Gastrocnemius medialis (tissue), 4 donors: ENCODE data around the gene FAM210A. TPM values are rescaled to one million over a fixed set of nuclear protein-coding genes. Genes with fewer than 3 reads are reported as not detected.

Experiments used
- ATAC-seq, 2 donors: fragments of 150-250 bp; one replicate each; pipeline ENCODE4 v1.9.1; 2016
- DNase-seq, 2 donors: peaks; one replicate each; pipeline ENCODE4 v3.0.0-alpha.2; 2019
- H3K27ac ChIP-seq, 4 donors: fragments of 200-600 bp; sonication (generic); 1 replicate in 1 of 4; 2 replicates in 3 of 4; pipeline ENCODE4 v1.5.1; 2016 to 2018; ENCODE audit warnings: mild to moderate bottlenecking in 2 of 4, moderate library complexity in 1 of 4
- H3K27me3 ChIP-seq, 3 donors: fragments of 200-600 bp; sonication (generic) in 2 of 3; 1 replicate in 1 of 3; 2 replicates in 2 of 3; pipeline versions ENCODE4 v1.5.1 to v1.6.0; 2016 to 2019; ENCODE audit warnings: mild to moderate bottlenecking in 1 of 3, moderate library complexity in 1 of 3
- H3K36me3 ChIP-seq, 2 donors: fragments of 200-600 bp; sonication (generic) in 1 of 2; one replicate each; pipeline ENCODE4 v1.5.1; 2017 to 2018
- H3K4me1 ChIP-seq, 2 donors: fragments of 200-600 bp; sonication (generic) in 1 of 2; one replicate each; pipeline ENCODE4 v1.5.1; 2016 to 2017; ENCODE audit warnings: mild to moderate bottlenecking in 2 of 2
- H3K4me3 ChIP-seq, 4 donors: fragments of 200-600 bp; sonication (generic) in 3 of 4; 1 replicate in 1 of 4; 2 replicates in 3 of 4; pipeline ENCODE4 v1.5.1; 2016 to 2019; ENCODE audit warnings: mild to moderate bottlenecking in 2 of 4
- H3K9me3 ChIP-seq, 3 donors: fragments of 200-600 bp; sonication (generic) in 2 of 3; 1 replicate in 1 of 3; 2 replicates in 2 of 3; pipeline ENCODE4 v1.5.1; 2016 to 2019
- POLR2A ChIP-seq, 2 donors: fragments of 450-650 bp; IDR thresholded peaks; one replicate each; pipeline ENCODE4 v1.6.1; 2017; ENCODE audit warnings: antibody characterized with exemption in 2 of 2, mild to moderate bottlenecking in 2 of 2, moderate library complexity in 2 of 2
- in situ Hi-C, 4 donors: fragments of 200-750 bp; cut with MboI; loops; one replicate each; pipeline versions ENCODE4 v1.15.0 to v1.8.0; 2017; ENCODE audit warnings: low sequenced_read_pairs in 4 of 4
- intact Hi-C: fragments of 100-400 bp; cut with DNase I; formaldehyde crosslinking; loops from one replicate; pipeline ENCODE4 v1.15.1; 2023; ENCODE audit warnings: low total_unique reads
- total RNA-seq, 4 donors: library from RNA; depleted of rRNA; stranded (reverse); fragments of >200 nt; gene quantifications; one replicate each; pipeline versions ENCODE4 v1.1.0 to v1.2.3, GENCODE V29; 2016
- TF ChIP-seq, protein P1 (sequence below), 5 experiments: fragments of 450-650 bp in 3 of 5; fragments of 200-600 bp in 2 of 5; sonication (generic) in 2 of 5; IDR thresholded peaks in 4 of 5; conservative IDR thresholded peaks in 1 of 5; 1 replicate in 4 of 5; 2 replicates in 1 of 5; pipeline ENCODE4 v1.5.1; 2016 to 2019; ENCODE audit warnings: antibody characterized with exemption in 5 of 5, mild to moderate bottlenecking in 3 of 5, moderate library complexity in 3 of 5

FAM210A gene
- total RNA-seq, 4 donors from 2014 or later: 7.8 to 23.1 (median 16.3) TPM

- Histone ChIP-seq H3K4me3 (no peak overlapping the region), H3K36me3 (peaks cover 0 to 4% of the 10 kb centered on the region in 2 donors), H3K9me3 (no peaks in the 10 kb centered on the region), H3K27me3 (no peaks in the 10 kb centered on the region), H3K27ac (no peak overlapping the region), H3K4me1 (peaks cover 4% of the 10 kb centered on the region in 2 donors)
- ATAC-seq (no peak), DNase-seq (no peak)
- intact Hi-C loops (no loop called here), in situ Hi-C loops (loop anchor here in 2 of 4 donors (25.0 kb wide), 2 partner anchors 112 to 413 kb away; partner anchors contain the start of genes FAM210A (in 1 of the 2), LDLRAD4 (in 1 of the 2) and RNMT (in 1 of the 2))
- TF ChIP-seq, protein P1, sequence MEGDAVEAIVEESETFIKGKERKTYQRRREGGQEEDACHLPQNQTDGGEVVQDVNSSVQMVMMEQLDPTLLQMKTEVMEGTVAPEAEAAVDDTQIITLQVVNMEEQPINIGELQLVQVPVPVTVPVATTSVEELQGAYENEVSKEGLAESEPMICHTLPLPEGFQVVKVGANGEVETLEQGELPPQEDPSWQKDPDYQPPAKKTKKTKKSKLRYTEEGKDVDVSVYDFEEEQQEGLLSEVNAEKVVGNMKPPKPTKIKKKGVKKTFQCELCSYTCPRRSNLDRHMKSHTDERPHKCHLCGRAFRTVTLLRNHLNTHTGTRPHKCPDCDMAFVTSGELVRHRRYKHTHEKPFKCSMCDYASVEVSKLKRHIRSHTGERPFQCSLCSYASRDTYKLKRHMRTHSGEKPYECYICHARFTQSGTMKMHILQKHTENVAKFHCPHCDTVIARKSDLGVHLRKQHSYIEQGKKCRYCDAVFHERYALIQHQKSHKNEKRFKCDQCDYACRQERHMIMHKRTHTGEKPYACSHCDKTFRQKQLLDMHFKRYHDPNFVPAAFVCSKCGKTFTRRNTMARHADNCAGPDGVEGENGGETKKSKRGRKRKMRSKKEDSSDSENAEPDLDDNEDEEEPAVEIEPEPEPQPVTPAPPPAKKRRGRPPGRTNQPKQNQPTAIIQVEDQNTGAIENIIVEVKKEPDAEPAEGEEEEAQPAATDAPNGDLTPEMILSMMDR (IDR thresholded peaks at IDR 0.05 in 4 of 5, conservative IDR thresholded peaks at IDR 0.05 in 1 of 5): no peak
- no peak for TF ChIP-seq POLR2A (IDR thresholded peaks at IDR 0.05)
These were observed 101.0 kb downstream of the FAM210A start for GRCh38 chr18:13625355-13625754.

DNA sequence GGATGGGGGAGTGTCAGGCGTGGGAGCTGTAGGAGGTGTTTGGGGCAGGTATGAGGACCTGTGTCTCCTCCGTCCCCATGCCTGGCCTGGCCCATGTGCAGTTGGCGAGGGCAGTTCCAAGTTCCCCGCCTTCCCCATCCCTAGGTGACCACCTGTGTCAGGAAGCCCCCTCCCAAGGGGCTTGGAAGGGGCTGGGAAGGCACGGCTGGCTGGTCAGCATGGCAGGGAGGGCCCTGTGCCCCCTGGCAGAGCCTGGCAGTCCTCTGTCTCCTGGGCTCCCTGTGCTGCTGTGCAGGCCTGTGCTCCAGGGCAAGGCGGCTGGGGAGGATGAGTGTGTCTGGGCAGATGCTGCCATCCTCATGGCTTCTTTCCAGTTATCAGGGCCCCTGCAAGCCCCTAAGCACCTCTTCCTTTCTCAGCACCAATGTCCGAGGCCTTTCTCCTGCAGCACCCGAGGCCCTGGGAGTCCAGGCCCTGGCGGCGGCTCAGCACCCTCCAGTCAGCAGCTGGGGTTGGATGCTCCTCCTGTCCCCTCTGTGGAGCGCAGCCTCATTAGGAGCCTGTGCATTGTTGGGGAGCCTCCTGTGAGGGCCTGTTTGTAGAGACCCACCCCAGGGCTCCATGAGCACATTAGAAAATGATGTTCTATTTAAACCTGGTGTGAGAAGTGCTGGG is 101.7 kb downstream of the FAM210A start:
- Histone ChIP-seq H3K4me3 (no peak overlapping the region), H3K27ac (no peak overlapping the region), H3K36me3 (peaks cover 0 to 4% of the 10 kb centered on the region in 2 donors), H3K27me3 (no peaks in the 10 kb centered on the region), H3K9me3 (no peaks in the 10 kb centered on the region), H3K4me1 (peaks cover under 1 to 2% of the 10 kb centered on the region in 2 donors)
- intact Hi-C loops (no loop called here), in situ Hi-C loops (loop anchor here in 2 of 4 donors (25.0 kb wide), 2 partner anchors 113 to 412 kb away; partner anchors contain the start of genes FAM210A (in 1 of the 2), LDLRAD4 (in 1 of the 2) and RNMT (in 1 of the 2))
- TF ChIP-seq POLR2A (IDR thresholded peaks at IDR 0.05): no peak
- TF ChIP-seq, protein P1 (IDR thresholded peaks at IDR 0.05 in 4 of 5, conservative IDR thresholded peaks at IDR 0.05 in 1 of 5): no peak
- ATAC-seq (no peak), DNase-seq (no peak)

DNA sequence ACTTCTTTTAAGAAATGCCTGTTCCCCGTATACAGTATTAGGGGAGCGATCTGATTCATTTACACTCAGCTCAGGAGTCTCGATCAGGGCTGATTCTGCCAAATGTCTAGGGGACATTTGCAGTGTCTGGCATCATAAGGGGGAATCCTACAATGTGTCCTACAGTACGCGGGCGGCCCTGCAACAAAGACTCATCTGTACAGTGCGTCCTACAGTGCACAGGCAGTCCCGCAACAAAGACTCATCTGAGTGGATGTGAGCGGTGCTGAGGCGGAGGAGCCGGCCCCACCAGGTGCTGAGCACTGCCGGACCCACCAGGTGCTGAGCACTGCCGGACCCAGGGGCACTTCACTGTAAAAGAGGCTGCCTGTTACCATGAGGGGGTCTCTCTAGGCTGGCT is 102.5 kb downstream of the FAM210A start:
- Histone ChIP-seq H3K27me3 (no peaks in the 10 kb centered on the region), H3K36me3 (peaks cover 0 to 4% of the 10 kb centered on the region in 2 donors), H3K4me1 (no peaks in the 10 kb centered on the region), H3K9me3 (no peaks in the 10 kb centered on the region), H3K4me3 (no peak overlapping the region), H3K27ac (no peak overlapping the region)
- DNase-seq (no peak), ATAC-seq (no peak)
- in situ Hi-C loops (no loop called here), intact Hi-C loops (no loop called here)
- TF ChIP-seq POLR2A (IDR thresholded peaks at IDR 0.05): no peak
- TF ChIP-seq, protein P1 (IDR thresholded peaks at IDR 0.05 in 4 of 5, conservative IDR thresholded peaks at IDR 0.05 in 1 of 5): no peak

DNA sequence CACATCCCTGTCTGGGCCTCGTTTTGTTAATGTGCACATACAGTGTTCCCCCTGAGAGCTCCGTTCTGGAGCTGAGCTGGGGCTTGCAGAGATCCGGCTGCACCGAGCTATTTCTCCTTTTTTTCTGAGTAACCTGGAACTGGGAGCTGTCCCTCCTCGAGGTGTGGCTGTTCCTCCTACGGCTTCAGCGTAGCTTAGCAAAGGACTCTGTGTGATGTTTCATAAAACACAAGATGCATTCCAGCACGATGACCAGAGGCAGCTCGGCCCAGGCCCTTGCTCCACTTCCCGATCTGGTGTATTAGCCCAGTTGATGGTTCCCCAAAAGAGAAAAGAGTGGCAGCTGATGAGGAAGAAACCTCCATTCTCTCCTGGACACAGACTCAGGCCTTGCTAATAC is 103.0 kb downstream of the FAM210A start:
- Histone ChIP-seq H3K4me3 (no peak overlapping the region), H3K36me3 (peaks cover 0 to 4% of the 10 kb centered on the region in 2 donors), H3K27me3 (no peaks in the 10 kb centered on the region), H3K4me1 (peaks cover 0 to 2% of the 10 kb centered on the region in 2 donors), H3K27ac (no peak overlapping the region), H3K9me3 (no peaks in the 10 kb centered on the region)
- DNase-seq (no peak), ATAC-seq (no peak)
- in situ Hi-C loops (no loop called here), intact Hi-C loops (no loop called here)
- TF ChIP-seq, protein P1 (IDR thresholded peaks at IDR 0.05 in 4 of 5, conservative IDR thresholded peaks at IDR 0.05 in 1 of 5): no peak
- no peak for TF ChIP-seq POLR2A (IDR thresholded peaks at IDR 0.05)
